H1 (cell line): ENCODE measurements around the gene CCDC9B. TPM values are rescaled to one million over a fixed set of nuclear protein-coding genes. Genes with fewer than 3 reads are reported as not detected.

ENCODE experiments used
- BACH1 ChIP-seq: IDR thresholded peaks from 2 replicates; pipeline ENCODE4 v1.6.1; 2012; ENCODE audit warnings: low read length, improper control_type of control experiment
- EGR1 ChIP-seq: IDR thresholded peaks from 2 replicates; pipeline ENCODE4 v1.6.1; 2011; ENCODE audit warnings: low read depth, low read length, borderline replicate concordance
- KDM1A ChIP-seq: fragments of 200-600, 300-600 bp; sonication (generic); IDR thresholded peaks from 2 replicates; pipeline ENCODE4 v1.7.1; 2016; ENCODE audit warnings: mild to moderate bottlenecking, low read length, borderline replicate concordance
- POLR2AphosphoS5 ChIP-seq: IDR thresholded peaks from 2 replicates; pipeline ENCODE4 v1.6.1; 2011; ENCODE audit warnings: low read depth, low read length
- RAD21 ChIP-seq, 2 experiments: IDR thresholded peaks in 1 of 2; conservative IDR thresholded peaks in 1 of 2; 2 replicates each; pipeline ENCODE4 v1.6.1; 2011; ENCODE audit warnings: low read depth in 2 of 2, low read length in 2 of 2, improper control_type of control experiment in 1 of 2, inconsistent platforms in 1 of 2, mild to moderate bottlenecking in 1 of 2, moderate library complexity in 1 of 2
- TAF7 ChIP-seq: optimal IDR thresholded peaks from 2 replicates; pipeline ENCODE3; 2011; ENCODE audit warnings: low read depth, mild to moderate bottlenecking, inconsistent platforms, low read length, moderate library complexity, borderline replicate concordance
- USF2 ChIP-seq: IDR thresholded peaks from 2 replicates; pipeline ENCODE4 v1.6.1; 2011; ENCODE audit warnings: low read length, improper control_type of control experiment
- polyA plus RNA-seq, 7 experiments: library from polyadenylated mRNA; depleted of rRNA in 3 of 7; stranded (reverse) in 5 of 7; unstranded in 2 of 7; fragments of >200 nt in 5 of 7; fragments of 200-250 nt in 2 of 7; gene quantifications; 1 replicate in 5 of 7; 2 replicates in 1 of 7; 4 replicates in 1 of 7; pipeline versions ENCODE4 v1.2.1 to v1.2.3, GENCODE V29; 2011 to 2013; ENCODE audit warnings: missing spikeins in 2 of 7, mixed read lengths in 2 of 7
- total RNA-seq: library from RNA; stranded (reverse); fragmentation: NEBNext Ultra II Directional; extraction: Animal tissue kit (Norgen Biotek cat#: 25700); gene quantifications from 2 replicates; pipeline ENCODE4 v1.2.1, GENCODE V29; 2021

The CCDC9B gene
- total and polyA plus RNA-seq, 2 of the 8 experiments (the other 6 are each of a cell fraction or from before 2014, with no cell fraction given), result 0.45 to 0.78 TPM

- TF ChIP-seq USF2 (no peak), KDM1A (no peak), TAF7 (no peak), EGR1 (no peak), RAD21 (IDR thresholded peaks at IDR 0.05 in 1 of 2, conservative IDR thresholded peaks at IDR 0.05 in 1 of 2; ENCODE audit: low read depth in 2 of 2, low read length in 2 of 2) (no peak), BACH1 (no peak), POLR2AphosphoS5 (no peak)
These were observed 59.0 kb downstream of the CCDC9B start (continued) for GRCh38 chr15:40281801-40282146.

Other genes starting within 250 kb of the CCDC9B start
- gene BMF, start 232.1 kb downstream of the CCDC9B start, total RNA-seq, result 24.2 and 30.9 TPM in 2 replicates
- 21.2 and 29.0 TPM in 2 replicates for gene BMF, start 232.1 kb downstream of the CCDC9B start, polyA plus RNA-seq (2011; rRNA removed)
- gene BUB1B, start 179.9 kb downstream of the CCDC9B start, total RNA-seq, result 144 and 153 TPM in 2 replicates
- 31.7 and 48.9 TPM in 2 replicates for gene BUB1B, start 179.9 kb downstream of the CCDC9B start, polyA plus RNA-seq (2011; rRNA removed)
- 9.0 and 9.4 TPM in 2 replicates for gene PAK6, start 101.9 kb downstream of the CCDC9B start, total RNA-seq
- 6.9 and 12.5 TPM in 2 replicates for gene PAK6, start 101.9 kb downstream of the CCDC9B start, polyA plus RNA-seq (2011; rRNA removed)
- gene ANKRD63, start 57.9 kb downstream of the CCDC9B start, total RNA-seq, result 0.26 TPM in 1 of 2 replicates, not detected in the other
- gene ANKRD63, start 57.9 kb downstream of the CCDC9B start, polyA plus RNA-seq (2011; rRNA removed), result 0.16 and 0.18 TPM in 2 replicates
- 8.4 and 9.4 TPM in 2 replicates for gene PLCB2, start 33.0 kb downstream of the CCDC9B start, total RNA-seq
- 7.2 and 11.3 TPM in 2 replicates for gene PLCB2, start 33.0 kb downstream of the CCDC9B start, polyA plus RNA-seq (2011; rRNA removed)
- gene INAFM2, start 17.2 kb downstream of the CCDC9B start, total RNA-seq, result 35.1 and 38.2 TPM in 2 replicates
- gene INAFM2, start 17.2 kb downstream of the CCDC9B start, polyA plus RNA-seq (2011; rRNA removed), result 9.6 and 15.3 TPM in 2 replicates
- not detected in 2 replicates for gene PHGR1, start 10.1 kb upstream of the CCDC9B start, total RNA-seq
- gene PHGR1, start 10.1 kb upstream of the CCDC9B start, polyA plus RNA-seq (2011; rRNA removed), result not detected in 2 replicates
- gene DISP2, start 17.3 kb upstream of the CCDC9B start, total RNA-seq, result 1.2 and 3.4 TPM in 2 replicates
- 0.45 and 0.72 TPM in 2 replicates for gene DISP2, start 17.3 kb upstream of the CCDC9B start, polyA plus RNA-seq (2011; rRNA removed)
- 67.4 and 79.4 TPM in 2 replicates for gene KNSTRN, start 41.8 kb upstream of the CCDC9B start, total RNA-seq
- gene KNSTRN, start 41.8 kb upstream of the CCDC9B start, polyA plus RNA-seq (2011; rRNA removed), result 18.6 and 25.1 TPM in 2 replicates
- gene IVD, start 64.9 kb upstream of the CCDC9B start, total RNA-seq, result 78.8 and 80.0 TPM in 2 replicates
- 55.2 and 63.7 TPM in 2 replicates for gene IVD, start 64.9 kb upstream of the CCDC9B start, polyA plus RNA-seq (2011; rRNA removed)
- gene BAHD1, start 100.0 kb upstream of the CCDC9B start, total RNA-seq, result 38.9 and 40.0 TPM in 2 replicates
- gene BAHD1, start 100.0 kb upstream of the CCDC9B start, polyA plus RNA-seq (2011; rRNA removed), result 15.0 and 23.4 TPM in 2 replicates
- 17.7 and 20.3 TPM in 2 replicates for gene CHST14, start 130.0 kb upstream of the CCDC9B start, total RNA-seq
- gene CHST14, start 130.0 kb upstream of the CCDC9B start, polyA plus RNA-seq (2011; rRNA removed), result 13.4 and 15.2 TPM in 2 replicates
- gene CCDC32, start 224.1 kb upstream of the CCDC9B start, total RNA-seq, result 10.2 and 12.1 TPM in 2 replicates
- gene CCDC32, start 224.1 kb upstream of the CCDC9B start, polyA plus RNA-seq (2011; rRNA removed), result 2.9 and 8.9 TPM in 2 replicates
- gene RPUSD2, start 228.4 kb upstream of the CCDC9B start, total RNA-seq, result 25.1 and 28.5 TPM in 2 replicates
- 14.5 and 19.9 TPM in 2 replicates for gene RPUSD2, start 228.4 kb upstream of the CCDC9B start, polyA plus RNA-seq (2011; rRNA removed)